Kidney (tissue), 14 donors: ENCODE results near the gene GRXCR1. TPM values are rescaled to one million over a fixed set of nuclear protein-coding genes. Genes with fewer than 3 reads are reported as not detected.

Experiments
- DNase-seq, 5 donors: peaks; one replicate each; pipeline ENCODE4 v3.0.0-alpha.2; 2013 to 2020
- FAIRE-seq: peaks from 2 replicates; lab custom pipeline; 2012; peaks lifted over from hg19 to GRCh38; lab: Jason Lieb, UNC
- H3K27ac ChIP-seq, 2 donors: one replicate each; pipeline ENCODE4 v1.7.0; 2013; ENCODE audit warnings: low read depth in 2 of 2, low read length in 2 of 2, inconsistent platforms in 1 of 2
- H3K27me3 ChIP-seq: one replicate; pipeline ENCODE4 v1.7.1; 2013; ENCODE audit warnings: low read length, inconsistent platforms; ENCODE audit not compliant: control insufficient read depth, insufficient read depth
- H3K36me3 ChIP-seq, 3 donors: one replicate each; pipeline versions ENCODE4 v1.7.0 to v1.7.1; 2013; ENCODE audit warnings: low read length in 3 of 3, control low read depth in 1 of 3, inconsistent platforms in 1 of 3; ENCODE audit not compliant: insufficient read depth in 3 of 3, control insufficient read depth in 2 of 3
- H3K4me1 ChIP-seq, 3 donors: one replicate each; pipeline versions ENCODE4 v1.7.0 to v1.7.1; 2013; ENCODE audit warnings: low read length in 3 of 3, inconsistent platforms in 1 of 3, low read depth in 1 of 3; ENCODE audit not compliant: control insufficient read depth in 2 of 3, insufficient read depth in 2 of 3
- H3K4me3 ChIP-seq, 3 donors: one replicate each; pipeline versions ENCODE4 v1.7.0 to v1.8.1; 2013; ENCODE audit warnings: low read length in 3 of 3, control low read depth in 1 of 3, inconsistent platforms in 1 of 3
- H3K9ac ChIP-seq, 3 donors: one replicate each; pipeline versions ENCODE4 v1.7.0 to v1.7.1; 2013; ENCODE audit warnings: low read length in 3 of 3, control low read depth in 1 of 3, inconsistent platforms in 1 of 3
- H3K9me3 ChIP-seq, 3 donors: one replicate each; pipeline versions ENCODE4 v1.7.0 to v1.7.1; 2013; ENCODE audit warnings: low read length in 3 of 3, control low read depth in 1 of 3, inconsistent platforms in 1 of 3; ENCODE audit not compliant: control insufficient read depth in 2 of 3, insufficient read depth in 1 of 3
- intact Hi-C: fragments of 100-400 bp; cut with DNase I; formaldehyde crosslinking; loops from one replicate; pipeline ENCODE4 v1.11.1; 2022
- polyA plus RNA-seq: library from polyadenylated mRNA; stranded (reverse); fragments of 350-450 nt; fragmentation: Illumina TruSeq; extraction: RNeasy Lipid Tissue Mini Kit (QIAGEN cat#74804); gene quantifications from one replicate; pipeline ENCODE4 v1.2.3, GENCODE V29; 2014; ENCODE audit warnings: low read depth, low replicate concordance; ENCODE audit not compliant: insufficient read depth
- total RNA-seq: library from RNA; stranded (reverse); fragmentation: NEBNext Ultra II Directional; extraction: Animal tissue kit (Norgen Biotek cat#: 25700); gene quantifications from one replicate; pipeline ENCODE4 v1.2.1, GENCODE V29; 2021
- TF ChIP-seq, protein P1 (sequence below): IDR thresholded peaks from 3 replicates; pipeline ENCODE4 v1.5.1; 2012; ENCODE audit warnings: mild to moderate bottlenecking, moderate library complexity, borderline replicate concordance; ENCODE audit not compliant: insufficient read depth; ENCODE audit errors: extremely low read depth
- donor health status: control.
- donor health status: control.
- donor health status: control.
- donor health status: control.
- donor health status: control.
- donor health status: DM: yes; HTN: yes; CAD: no.
- donor health status: Normal renal cell carcinoma (clear cell type).

The GRXCR1 gene
- total and polyA plus RNA-seq, 2 donors from 2014 or later, result not detected

DNA sequence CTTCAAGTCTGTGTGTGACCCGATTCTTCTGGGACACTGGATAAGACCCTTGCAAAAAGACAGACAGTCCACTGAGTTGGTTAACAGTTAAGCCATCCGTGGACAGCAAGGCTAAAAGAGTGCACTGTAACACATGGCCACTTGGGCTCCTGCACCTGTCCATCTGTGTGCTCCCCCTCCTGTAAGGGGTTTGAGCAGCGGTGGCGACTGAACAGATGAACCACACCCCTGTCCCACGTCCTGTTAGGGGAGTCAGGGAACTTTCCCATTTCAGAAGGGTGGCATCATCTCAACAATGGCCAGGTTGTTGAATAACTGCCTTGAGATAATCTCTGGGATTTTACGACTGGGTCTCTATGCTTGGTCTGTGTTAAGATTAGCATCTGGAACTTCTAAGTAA, 178.6 kb downstream of the GRXCR1 start:
- peaks cover 0 to 3% (median 0%) of the 10 kb centered on the region in 3 donors for H3K9me3 ChIP-seq
- no peak for FAIRE-seq
- no peak overlapping the region for H3K4me3 ChIP-seq
- TF ChIP-seq, protein P1, sequence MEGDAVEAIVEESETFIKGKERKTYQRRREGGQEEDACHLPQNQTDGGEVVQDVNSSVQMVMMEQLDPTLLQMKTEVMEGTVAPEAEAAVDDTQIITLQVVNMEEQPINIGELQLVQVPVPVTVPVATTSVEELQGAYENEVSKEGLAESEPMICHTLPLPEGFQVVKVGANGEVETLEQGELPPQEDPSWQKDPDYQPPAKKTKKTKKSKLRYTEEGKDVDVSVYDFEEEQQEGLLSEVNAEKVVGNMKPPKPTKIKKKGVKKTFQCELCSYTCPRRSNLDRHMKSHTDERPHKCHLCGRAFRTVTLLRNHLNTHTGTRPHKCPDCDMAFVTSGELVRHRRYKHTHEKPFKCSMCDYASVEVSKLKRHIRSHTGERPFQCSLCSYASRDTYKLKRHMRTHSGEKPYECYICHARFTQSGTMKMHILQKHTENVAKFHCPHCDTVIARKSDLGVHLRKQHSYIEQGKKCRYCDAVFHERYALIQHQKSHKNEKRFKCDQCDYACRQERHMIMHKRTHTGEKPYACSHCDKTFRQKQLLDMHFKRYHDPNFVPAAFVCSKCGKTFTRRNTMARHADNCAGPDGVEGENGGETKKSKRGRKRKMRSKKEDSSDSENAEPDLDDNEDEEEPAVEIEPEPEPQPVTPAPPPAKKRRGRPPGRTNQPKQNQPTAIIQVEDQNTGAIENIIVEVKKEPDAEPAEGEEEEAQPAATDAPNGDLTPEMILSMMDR, result no peak
- H3K4me1 ChIP-seq, result no peaks in the 10 kb centered on the region
- no peak overlapping the region for H3K9ac ChIP-seq
- H3K36me3 ChIP-seq, result no peaks in the 10 kb centered on the region
- peak in 1 of 5 donors; percentile 16 for DNase-seq
- intact Hi-C loops, result no loop called here
- no peaks in the 10 kb centered on the region for H3K27me3 ChIP-seq
- no peak overlapping the region for H3K27ac ChIP-seq

Other genes with a start within 250 kb of the GRXCR1 start
- 27.4 TPM for gene ATP8A1, start 235.6 kb upstream of the GRXCR1 start, total RNA-seq
- gene ATP8A1, start 235.6 kb upstream of the GRXCR1 start, polyA plus RNA-seq, result 4.6 TPM